H1 (cell line): ENCODE data around the gene PRKCZ. TPM values are rescaled to one million over a fixed set of nuclear protein-coding genes. Genes with fewer than 3 reads are reported as not detected.

Source experiments
- ATF2 ChIP-seq: IDR thresholded peaks from 2 replicates; pipeline ENCODE4 v1.6.1; 2012; ENCODE audit warnings: low read length, inconsistent platforms
- ATF3 ChIP-seq: IDR thresholded peaks from 2 replicates; pipeline ENCODE4 v1.6.1; 2011; ENCODE audit warnings: low read depth, mild to moderate bottlenecking, low read length; ENCODE audit not compliant: insufficient read depth
- CREB1 ChIP-seq: IDR thresholded peaks from 2 replicates; pipeline ENCODE4 v1.6.1; 2012; ENCODE audit warnings: inconsistent platforms
- SIN3A ChIP-seq, 2 experiments: IDR thresholded peaks in 1 of 2; conservative IDR thresholded peaks in 1 of 2; 2 replicates each; pipeline ENCODE4 v1.6.1; 2011 to 2012; ENCODE audit warnings: low read length in 2 of 2, improper control_type of control experiment in 1 of 2, low read depth in 1 of 2, mild to moderate bottlenecking in 1 of 2
- SIRT6 ChIP-seq: IDR thresholded peaks from one replicate; pipeline ENCODE4 v1.7.1; 2012; ENCODE audit warnings: low read length, inconsistent platforms
- ZNF274 ChIP-seq: IDR thresholded peaks from 2 replicates; pipeline ENCODE4 v1.7.0; 2012; ENCODE audit warnings: low read length, borderline replicate concordance; ENCODE audit errors: extremely low read depth
- polyA plus RNA-seq, 7 experiments: library from polyadenylated mRNA; depleted of rRNA in 3 of 7; stranded (reverse) in 5 of 7; unstranded in 2 of 7; fragments of >200 nt in 5 of 7; fragments of 200-250 nt in 2 of 7; gene quantifications; 1 replicate in 5 of 7; 2 replicates in 1 of 7; 4 replicates in 1 of 7; pipeline versions ENCODE4 v1.2.1 to v1.2.3, GENCODE V29; 2011 to 2013; ENCODE audit warnings: missing spikeins in 2 of 7, mixed read lengths in 2 of 7
- total RNA-seq: library from RNA; stranded (reverse); fragmentation: NEBNext Ultra II Directional; extraction: Animal tissue kit (Norgen Biotek cat#: 25700); gene quantifications from 2 replicates; pipeline ENCODE4 v1.2.1, GENCODE V29; 2021

Gene PRKCZ
- total and polyA plus RNA-seq, 2 of the 8 experiments (the other 6 are each of a cell fraction or from before 2014, with no cell fraction given) = 37.4 to 45.1 TPM

GRCh38 chr1:2189459-2190425 lies 139.5 kb downstream of the PRKCZ start (continued):
- TF ChIP-seq SIRT6 (no peak), CREB1 (peak; percentile 62), SIN3A (conservative IDR thresholded peaks at IDR 0.05 in 1 of 2, IDR thresholded peaks at IDR 0.05 in 1 of 2; ENCODE audit: low read depth in 1 of 2, low read length in 2 of 2) (peak; percentile 93 to 98), ATF3 (no peak), ATF2 (no peak), ZNF274 (no peak)
